NCI-H345 treated with DMSO at 0.1 percent for 48 hours (cell line): ENCODE measurements around the gene RAB11FIP3.

Experiments used
- DNase-seq: peaks from one replicate; lab custom pipeline; 2025; ENCODE audit not compliant: unreplicated experiment; lab: John Stamatoyannopoulos, UW

RAB11FIP3 gene

DNA sequence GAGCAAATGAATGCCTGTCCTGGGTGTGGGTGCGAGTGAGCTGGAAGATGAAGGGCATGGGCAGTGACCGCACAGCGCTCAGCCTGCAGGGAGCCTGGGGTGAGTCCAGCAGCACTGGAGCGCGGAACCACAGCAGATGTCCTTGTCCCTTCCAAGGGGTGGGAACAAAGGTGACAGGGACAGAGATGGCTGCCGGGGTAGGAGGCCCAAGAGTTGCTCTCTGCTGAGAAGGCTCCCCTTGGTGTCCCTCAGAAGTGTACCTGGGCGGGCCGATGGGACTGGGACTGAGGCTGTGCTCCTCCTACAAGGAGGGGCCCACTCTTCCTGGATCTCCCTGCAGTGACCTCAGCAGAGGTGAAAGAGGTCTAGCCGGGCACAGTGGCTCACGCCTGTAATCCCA, 36.1 kb upstream of the RAB11FIP3 start:
- no peak for DNase-seq

DNA sequence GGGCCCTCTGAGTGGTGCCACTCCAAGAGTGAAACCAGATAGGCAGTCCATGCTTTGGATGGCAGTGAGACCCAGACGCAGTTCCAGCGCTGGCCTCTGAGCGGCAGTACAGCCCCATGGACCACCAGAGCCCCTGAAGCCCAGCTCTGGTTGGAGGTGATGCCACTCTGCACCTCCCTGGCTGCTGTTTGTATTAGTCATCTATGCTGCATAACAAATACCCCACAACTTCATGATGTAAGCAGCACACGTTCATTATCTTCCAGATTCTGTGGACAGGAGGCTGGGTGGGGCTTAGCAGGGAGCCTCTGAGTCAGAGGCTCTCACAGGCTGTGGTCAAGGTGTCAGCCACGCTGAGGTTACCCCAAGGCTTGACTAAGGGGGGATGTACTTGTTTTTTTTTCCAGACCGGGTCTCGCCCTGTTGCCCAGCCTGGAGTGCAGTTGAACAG, 33.5 kb upstream of the RAB11FIP3 start:
- peak; percentile 23 for DNase-seq

DNA sequence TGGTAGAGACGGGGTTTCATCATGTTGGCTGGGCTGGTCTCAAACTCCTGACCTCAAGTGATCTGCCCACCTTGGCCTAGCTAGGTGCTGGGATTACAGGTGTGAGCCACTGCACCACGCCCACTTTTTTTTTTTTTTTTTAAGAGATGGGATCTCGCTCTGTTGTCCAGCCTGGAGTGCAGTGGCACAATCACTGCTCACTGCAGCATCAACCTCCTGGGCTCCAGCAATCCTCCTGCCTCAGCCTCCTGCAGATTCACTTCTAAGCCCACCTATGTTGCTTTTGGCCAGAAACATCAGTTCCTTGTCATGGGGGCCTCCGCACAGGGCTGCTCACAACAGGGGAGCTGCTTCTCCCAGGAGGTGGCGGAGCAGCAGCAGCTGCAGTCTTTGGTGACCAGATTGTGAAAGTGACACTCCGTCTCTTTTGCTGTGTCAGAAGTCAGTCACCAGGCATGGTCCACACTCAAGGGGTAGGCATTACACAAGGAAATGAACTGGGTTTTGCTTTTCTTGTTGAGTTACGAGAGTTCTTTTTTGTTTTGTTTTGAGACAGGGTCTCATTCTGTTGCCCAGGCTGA, 32.9 kb upstream of the RAB11FIP3 start:
- no peak for DNase-seq

DNA sequence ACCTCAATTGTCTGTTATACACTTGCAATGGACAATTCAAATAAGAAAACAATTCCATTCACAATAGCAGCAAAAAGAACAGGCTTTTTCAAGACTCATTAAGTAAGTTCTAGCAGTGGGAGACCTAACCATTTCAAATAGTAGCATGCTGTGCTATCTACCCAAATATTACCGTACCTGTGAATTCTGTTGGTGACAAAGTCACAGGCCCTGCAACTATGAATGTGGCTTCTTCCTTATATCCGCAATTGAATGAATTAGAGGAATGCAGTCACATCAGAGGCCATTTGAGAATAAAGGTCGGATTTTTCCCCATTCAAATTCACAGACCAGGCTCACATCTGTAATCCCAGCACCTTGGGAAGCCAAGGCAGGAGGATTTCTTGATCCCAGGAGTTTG, 29.2 kb upstream of the RAB11FIP3 start:
- DNase-seq = peak; percentile 91

DNA sequence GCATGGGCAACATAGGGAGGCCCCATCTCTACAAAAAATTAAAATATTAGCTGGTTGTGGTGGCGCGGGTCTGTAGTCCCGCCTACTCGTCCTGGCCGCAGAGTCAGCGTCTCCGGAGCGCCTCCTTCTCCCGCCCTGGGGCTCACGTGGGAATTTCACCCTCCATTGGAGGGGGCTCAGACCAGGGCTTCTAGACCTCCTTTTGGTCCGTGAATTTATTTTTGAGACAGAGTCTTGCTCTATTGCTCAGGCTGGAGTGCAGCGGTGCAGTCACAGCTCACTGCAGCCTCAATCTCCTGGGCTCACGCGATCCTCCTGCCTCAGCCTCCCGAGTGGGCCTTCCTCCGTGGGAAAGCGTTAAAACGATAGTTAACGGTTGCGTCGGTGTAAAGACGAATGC, 28.8 kb upstream of the RAB11FIP3 start:
- no peak for DNase-seq

DNA sequence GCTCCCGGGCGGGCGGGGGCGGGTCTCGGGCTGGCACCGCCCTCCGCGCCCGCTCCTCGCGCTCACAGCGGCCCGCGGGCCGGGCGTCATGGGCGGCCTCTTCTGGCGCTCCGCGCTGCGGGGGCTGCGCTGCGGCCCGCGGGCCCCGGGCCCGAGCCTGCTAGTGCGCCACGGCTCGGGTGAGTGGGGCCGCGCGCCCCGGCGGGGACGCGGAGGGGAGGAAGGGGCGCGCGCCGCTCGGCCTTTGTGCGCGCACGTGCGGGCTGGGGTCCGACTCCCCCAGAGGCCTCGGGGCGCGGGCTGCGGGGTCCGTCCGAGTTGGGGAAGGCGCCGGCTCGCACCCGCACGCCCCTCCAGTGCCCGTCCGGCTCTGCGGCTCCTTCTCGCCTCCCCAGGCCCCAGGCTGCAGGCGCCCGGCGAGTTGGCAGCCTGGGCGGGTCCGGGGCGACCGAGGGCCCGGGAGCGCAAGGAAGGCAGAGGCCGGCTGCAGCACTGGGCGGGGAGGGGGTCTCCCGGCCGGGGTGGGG, 28.3 kb upstream of the RAB11FIP3 start, which contains the start of gene NME4:
Gene NME4 (plus strand): TSS at position 65 of the 527 bp plus-strand sequence. CDS start 24 bp downstream, at position 89.
- DNase-seq = no peak

DNA sequence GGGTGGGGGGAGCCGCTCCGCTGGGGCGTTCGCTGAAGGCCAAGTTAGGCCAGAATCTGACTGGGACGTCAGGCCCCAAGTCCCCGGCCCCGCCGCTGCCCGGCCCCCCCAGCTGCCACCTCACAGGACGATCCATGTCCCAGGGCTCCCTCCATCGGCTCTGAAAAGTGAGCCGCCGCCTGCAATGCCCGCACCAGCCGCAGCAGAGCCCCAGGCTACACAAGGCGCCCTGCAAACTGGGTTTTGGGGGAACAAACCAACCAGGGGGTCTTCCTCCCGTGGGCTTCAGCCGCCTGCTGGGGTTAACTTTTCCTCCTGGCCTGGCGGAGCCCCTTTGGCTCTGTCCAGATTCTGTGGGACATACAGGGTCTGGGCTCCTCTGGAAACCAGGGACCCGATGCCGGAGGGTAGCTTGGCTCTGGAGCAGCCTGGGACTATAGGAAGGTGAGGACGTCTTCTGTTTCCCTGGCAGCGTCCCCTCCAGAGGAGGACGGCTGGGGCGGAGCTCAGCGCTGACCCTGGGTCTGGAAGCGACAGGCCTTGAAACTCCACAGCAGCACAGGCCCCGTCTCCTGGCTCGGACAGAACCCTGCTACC, 27.6 kb upstream of the RAB11FIP3 start:
- no peak for DNase-seq

DNA sequence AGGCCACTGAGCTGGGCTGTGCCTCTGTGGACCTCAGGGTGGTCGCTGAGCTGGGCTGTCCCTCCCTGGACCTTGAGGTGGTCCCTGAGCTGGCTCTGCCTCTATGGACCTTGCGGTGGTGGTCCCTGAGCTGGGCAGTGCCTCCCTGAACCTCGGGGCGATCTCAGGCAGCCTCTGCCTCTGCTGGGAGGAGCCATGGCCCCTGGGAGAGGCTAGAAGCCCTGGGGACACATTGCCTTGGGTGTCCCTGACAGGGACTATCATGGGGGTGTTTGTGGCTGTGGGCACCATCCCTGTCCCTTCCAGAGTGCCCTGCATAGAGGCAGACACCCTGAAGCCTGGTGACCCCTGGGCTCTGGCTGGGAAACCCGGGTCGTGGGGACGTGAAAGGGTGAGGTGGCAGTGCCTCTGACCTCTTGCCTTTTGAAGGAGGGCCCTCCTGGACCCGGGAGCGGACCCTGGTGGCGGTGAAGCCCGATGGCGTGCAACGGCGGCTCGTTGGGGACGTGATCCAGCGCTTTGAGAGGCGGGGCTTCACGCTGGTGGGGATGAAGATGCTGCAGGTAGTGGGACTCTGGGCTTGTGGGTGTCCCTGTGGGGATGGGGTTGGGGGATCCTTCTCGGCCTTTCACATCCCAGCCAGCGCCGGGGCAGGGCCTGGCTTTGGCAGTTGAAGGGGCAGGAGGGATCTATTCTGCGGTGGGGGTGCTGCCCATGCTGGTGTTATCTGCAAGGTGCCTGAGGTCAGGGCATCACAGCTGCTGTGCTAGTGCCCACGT, 26.7 kb upstream of the RAB11FIP3 start:
- DNase-seq = no peak

DNA sequence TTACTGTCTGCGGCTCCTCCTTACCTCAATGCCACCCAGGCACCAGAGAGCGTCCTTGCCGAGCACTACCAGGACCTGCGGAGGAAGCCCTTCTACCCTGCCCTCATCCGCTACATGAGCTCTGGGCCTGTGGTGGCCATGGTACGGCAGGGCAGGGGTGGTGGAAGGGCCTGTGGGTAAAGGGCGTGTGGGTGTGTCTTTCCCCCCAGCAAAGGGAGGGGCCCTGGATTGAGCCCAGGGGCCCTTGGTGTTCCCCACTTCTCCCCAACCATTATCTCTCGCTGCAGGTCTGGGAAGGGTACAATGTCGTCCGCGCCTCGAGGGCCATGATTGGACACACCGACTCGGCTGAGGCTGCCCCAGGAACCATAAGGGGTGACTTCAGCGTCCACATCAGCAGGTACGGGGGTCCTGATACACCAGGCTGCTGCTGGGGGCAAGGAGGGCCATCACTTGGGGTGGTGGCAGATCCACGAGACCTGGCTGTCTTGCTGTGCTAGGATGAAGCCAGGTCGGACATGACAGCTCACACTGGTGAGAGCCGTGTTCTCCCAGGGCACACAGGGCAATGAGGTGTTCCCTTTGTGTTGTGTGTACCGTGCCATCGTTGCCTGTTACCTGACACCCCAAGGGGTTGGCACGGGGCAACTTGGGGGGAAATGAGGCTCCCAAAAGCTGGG, 26.0 kb upstream of the RAB11FIP3 start:
- no peak for DNase-seq

DNA sequence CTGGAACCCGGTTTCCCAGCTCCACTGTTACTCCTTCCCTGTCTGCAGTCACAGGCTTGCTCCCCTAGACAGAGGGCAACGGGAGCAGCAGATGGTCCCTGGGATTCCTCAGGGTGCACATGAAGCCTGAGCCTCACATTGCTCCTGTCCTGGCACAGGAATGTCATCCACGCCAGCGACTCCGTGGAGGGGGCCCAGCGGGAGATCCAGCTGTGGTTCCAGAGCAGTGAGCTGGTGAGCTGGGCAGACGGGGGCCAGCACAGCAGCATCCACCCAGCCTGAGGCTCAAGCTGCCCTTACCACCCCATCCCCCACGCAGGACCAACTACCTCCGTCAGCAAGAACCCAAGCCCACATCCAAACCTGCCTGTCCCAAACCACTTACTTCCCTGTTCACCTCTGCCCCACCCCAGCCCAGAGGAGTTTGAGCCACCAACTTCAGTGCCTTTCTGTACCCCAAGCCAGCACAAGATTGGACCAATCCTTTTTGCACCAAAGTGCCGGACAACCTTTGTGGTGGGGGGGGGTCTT, 25.3 kb upstream of the RAB11FIP3 start:
- no peak for DNase-seq

DNA sequence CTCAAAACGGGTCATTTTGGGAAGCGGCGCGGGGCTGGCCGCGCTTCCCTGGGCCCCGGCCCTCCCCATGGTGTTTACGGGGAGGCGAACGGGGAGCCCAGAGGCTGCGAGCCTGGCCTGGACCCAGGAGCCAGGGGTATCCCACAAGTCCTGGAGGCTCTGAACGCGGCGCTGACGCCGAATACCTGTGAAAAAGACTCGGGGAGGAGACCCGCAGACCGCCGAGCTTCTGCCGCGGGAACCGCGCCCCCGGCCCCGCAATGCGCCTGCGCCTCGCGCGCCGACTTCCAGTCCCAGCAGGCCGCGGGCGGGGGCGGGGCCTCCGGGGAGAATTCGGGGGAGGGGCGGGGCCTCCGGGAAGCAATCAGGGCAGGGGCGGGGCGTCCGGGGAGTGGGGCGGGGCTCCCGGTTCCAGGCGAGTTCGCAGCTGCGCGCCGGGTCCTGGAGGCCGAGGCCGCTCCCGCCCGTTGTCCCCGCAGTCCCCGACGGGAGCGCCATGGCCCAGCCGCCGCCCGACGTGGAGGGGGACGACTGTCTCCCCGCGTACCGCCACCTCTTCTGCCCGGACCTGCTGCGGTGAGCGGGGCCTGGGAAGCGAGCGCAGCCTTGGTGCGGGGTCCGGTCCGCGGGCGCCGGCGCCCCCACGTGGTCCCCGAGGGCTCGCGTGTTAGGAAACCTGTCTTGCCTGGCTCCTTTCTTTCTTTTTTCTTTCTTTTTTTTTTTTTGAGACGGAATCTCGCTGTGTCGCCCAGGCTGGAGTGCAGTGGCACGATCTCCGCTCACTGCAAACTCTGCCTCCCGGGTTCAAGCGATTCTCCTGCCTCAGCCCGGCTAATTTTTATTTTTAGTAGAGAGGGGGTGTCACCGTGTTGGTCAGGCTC, 23.7 kb upstream of the RAB11FIP3 start, which contains the start of gene DECR2:
Gene DECR2 (plus strand): TSS at position 418 of the 881 bp plus-strand sequence. CDS start 79 bp downstream, at position 497.
- peak; percentile 78 for DNase-seq

DNA sequence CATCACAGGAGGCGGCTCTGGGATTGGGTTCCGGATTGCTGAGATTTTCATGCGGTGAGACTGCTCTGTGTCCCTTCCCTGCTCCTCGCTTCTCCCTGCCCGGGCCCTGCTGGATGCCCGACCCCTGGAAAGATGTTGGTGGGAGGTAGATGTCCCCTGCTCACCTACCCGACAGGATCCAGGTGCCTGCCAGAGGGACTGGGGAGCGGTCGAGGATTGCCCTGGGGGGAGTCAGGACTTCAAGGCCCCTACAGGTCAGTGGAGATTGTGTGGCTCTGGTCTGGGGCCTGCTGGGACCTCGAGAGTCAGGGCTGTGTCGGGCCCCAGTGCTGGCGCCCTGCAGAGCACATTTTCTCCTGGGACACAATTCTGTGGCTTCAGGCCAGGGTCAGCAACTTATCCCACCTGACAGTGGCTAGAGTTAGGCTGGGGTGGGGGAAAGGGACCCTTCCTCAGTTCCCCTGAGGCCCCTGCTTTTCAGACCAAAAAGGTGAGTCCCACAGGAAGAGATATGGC, 20.4 kb upstream of the RAB11FIP3 start:
- DNase-seq = no peak

DNA sequence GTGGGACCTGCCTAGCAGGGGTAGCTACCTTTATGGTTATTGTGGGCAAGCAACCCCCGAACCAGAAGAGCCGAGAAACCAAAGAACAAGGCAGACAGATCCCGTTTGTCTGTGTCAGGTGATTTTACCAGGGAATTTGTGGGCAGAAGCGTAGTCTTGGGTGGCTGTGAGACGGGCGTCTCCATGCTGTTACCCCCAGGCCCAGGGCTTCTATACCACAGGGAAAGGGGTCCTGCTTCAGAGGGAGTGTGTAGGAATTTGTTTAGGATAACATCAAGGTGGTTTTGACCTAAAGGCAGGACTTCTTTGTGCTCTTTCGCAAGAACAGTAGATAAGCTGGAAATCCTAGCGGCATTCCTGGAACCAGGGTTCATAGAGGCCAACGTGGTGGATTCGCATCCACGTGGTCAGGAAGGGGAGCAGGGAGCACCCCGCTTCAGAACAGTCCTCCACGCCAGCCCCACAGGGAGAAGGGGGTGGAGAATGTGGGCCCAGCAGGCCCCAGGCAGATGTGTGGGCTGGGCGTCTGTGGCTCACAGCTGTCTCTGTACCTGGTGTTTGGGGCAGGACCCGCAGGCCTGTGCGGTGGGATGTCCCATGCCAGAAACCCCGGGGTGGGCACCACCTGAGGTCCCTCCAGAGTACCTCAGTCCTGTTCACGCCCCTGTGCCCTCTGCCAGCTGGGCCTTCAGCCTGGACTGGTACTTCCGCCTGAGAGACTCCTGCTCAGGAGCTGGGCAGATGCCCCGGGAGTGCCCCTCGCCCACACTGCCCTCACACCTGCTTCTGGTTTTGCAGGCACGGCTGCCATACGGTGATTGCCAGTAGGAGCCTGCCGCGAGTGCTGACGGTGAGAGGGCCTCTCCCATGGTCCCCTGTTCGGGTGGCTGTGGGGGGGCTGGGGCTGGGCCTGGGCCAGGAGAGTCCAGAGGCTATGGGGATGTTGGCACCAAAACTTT, 19.6 kb upstream of the RAB11FIP3 start:
- DNase-seq = no peak

DNA sequence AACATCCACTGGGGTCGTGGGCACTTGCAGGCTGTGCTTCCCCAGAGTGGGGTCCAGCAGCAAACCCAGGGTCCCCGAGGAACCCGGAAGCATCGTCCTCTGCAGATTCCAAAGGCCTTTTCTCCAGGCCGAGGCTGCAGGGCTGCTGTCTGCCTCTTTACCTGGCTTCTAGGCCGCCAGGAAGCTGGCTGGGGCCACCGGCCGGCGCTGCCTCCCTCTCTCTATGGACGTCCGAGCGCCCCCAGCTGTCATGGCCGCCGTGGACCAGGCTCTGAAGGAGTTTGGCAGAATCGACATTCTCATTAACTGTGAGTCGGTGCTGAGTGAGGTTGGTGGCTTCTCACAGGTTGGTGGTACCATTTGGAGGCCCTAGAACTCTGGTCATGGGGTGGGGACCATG, 18.2 kb upstream of the RAB11FIP3 start:
- DNase-seq = no peak

DNA sequence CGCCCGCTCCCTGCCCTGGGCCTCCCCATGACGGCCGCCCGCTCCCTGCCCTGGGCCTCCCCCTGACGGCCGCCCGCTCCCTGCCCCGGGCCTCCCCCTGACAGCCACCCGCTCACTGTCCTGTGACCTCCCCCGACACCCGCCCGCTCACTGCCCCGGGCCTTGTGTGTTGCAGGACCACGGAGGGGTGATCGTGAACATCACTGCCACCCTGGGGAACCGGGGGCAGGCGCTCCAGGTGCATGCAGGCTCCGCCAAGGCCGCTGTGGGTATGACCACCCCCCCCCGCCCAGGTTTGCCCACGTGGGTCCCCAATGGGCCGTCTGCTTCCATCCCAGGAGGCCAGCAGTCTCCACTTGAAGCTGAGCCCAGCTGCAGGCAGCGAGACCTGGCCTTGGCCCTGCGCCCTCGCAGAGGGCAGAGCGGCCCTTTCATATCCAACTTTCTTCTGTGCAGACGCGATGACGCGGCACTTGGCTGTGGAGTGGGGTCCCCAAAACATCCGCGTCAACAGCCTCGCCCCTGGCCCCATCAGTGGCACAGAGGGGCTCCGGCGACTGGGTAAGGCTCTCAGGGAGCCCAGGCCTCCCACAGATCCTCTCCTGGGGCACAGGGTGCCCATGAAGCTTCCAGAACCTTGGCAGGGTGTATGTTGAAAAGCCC, 14.8 kb upstream of the RAB11FIP3 start:
- no peak for DNase-seq

DNA sequence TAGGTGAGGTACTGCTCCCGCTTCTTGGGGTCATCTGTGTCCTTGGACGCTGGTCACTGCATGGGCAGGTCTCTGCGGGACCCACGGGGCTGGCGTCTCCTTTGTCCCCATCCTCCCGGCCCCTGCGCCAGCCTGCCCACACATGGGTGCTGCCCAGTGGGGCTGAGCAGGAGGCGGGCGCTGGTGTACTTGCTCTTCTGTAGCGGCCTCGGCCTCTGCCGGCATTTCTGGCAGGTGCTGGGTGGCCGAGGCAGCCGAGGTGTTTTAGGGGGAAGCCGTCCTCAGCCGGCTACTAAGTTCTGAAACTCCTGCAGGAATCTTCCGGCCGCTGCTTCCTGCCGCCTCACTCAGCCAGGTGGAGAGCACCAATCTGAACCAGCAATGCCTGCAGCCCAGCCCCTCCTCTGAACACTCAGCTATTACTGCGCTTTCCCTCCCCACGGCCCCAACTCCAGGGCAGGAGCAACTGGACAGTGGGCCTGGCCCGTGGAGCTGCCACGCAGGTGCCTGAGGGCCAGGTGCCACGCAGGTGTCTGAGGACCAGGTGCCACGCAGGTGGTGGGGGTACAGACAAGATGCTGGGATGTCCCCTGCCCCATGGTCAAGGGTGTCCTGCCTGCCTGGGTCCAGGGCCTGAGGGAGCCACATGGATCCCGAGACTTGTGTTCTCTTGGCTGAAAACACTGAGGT, 13.7 kb upstream of the RAB11FIP3 start:
- no peak for DNase-seq

DNA sequence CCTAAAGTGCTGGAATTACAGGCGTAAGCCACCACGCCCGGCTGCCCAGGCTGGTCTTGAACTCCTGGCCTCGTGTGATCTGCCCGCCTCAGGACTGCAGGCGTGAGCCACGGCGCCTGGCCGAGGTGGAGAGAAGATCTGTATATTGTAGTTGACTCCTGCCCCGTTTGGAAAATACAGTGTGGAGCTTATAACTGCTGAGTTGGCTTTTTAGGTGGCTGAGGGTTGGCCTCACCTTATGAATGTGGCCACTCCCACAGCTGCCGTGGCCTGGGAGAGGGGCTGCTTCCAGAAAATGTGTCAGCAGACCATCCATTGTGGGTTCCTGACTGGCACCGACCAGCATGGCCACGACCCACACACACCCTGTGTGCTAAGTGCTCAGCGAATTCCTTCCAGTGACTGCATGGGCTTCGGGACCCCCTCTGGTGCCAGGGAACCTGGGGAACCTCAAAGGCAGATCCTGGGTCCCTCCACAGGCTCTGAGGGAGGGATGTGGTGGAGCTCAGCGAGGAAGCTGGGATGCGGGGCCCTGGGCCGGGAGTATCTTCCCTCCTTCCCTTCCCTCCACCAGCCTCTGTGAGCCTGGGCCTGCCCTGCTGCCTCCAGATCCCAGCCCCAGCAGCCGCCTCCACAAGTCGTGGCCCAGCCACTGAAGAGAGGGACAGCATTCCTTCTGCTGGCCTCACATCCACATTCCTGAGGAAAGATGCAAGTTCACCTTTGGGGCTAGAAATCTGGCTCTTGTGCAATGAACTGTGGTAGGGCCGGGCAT, 10.9 kb upstream of the RAB11FIP3 start:
- DNase-seq = no peak
